ENCODE measurements around the gene SMG6. TPM values are rescaled to one million over a fixed set of nuclear protein-coding genes. Genes with fewer than 3 reads are reported as not detected.

Gene SMG6
- total RNA-seq, 1 experiment from 2014 or later, result 33.8 TPM

- Mint-ChIP-seq H3K4me3 (ENCODE audit: unreplicated experiment) (no peak overlapping the region), H3K9me3 (ENCODE audit: unreplicated experiment) (no peaks in the 10 kb centered on the region), H3K36me3 (ENCODE audit: insufficient read depth, unreplicated experiment) (peaks cover 14% of the 10 kb centered on the region), H3K27ac (ENCODE audit: unreplicated experiment) (no peak overlapping the region), H3K27me3 (ENCODE audit: insufficient read depth, unreplicated experiment) (no peaks in the 10 kb centered on the region), H3K4me1 (ENCODE audit: low read depth, unreplicated experiment) (peaks cover 19% of the 10 kb centered on the region)
- POLR2A ChIA-PET, result no interaction called here
- BruUV-seq (replicated peaks), result no TSS peak
- H3K4me1 ChIP-seq, result 0 out of 2 replicates have a peak, but pooled peaks cover 6% of the 10 kb centered on the region
- DNase-seq, result no peak
- CTCF ChIA-PET, result no interaction called here
- H3K9me3 ChIP-seq, result no peaks in the 10 kb centered on the region
- no peaks in the 10 kb centered on the region for H3K27me3 ChIP-seq (replicated peaks; ENCODE audit: control insufficient read depth, insufficient read depth, low read length)
- H3K36me3 ChIP-seq (ENCODE audit: control insufficient read depth, insufficient read depth, low read length), result no peaks in the 10 kb centered on the region
- TF ChIP-seq CTCF (IDR thresholded peaks at IDR 0.05; ENCODE audit: insufficient read depth in 1 of 2, low read depth in 1 of 2, low read length in 1 of 2, severe bottlenecking in 1 of 2, unreplicated experiment in 1 of 2), result no peak
- no peak overlapping the region for H3K4me3 ChIP-seq (ENCODE audit: low read depth, low read length)
- intact Hi-C loops (cut with micrococcal nuclease; ENCODE audit: unreplicated experiment), result no loop called here
Measured at GRCh38 chr17:2227025-2227699, 76.4 kb downstream of the SMG6 start.

- DNase-seq, result no peak
- TF ChIP-seq CTCF (IDR thresholded peaks at IDR 0.05; ENCODE audit: insufficient read depth in 1 of 2, low read depth in 1 of 2, low read length in 1 of 2, severe bottlenecking in 1 of 2, unreplicated experiment in 1 of 2), result no peak
- H3K9me3 Mint-ChIP-seq (ENCODE audit: unreplicated experiment), result no peaks in the 10 kb centered on the region
- H3K36me3 Mint-ChIP-seq (ENCODE audit: insufficient read depth, unreplicated experiment), result peaks cover 14% of the 10 kb centered on the region
- Histone ChIP-seq H3K27me3 (replicated peaks; ENCODE audit: control insufficient read depth, insufficient read depth, low read length) (no peaks in the 10 kb centered on the region), H3K4me3 (ENCODE audit: low read depth, low read length) (no peak overlapping the region), H3K36me3 (ENCODE audit: control insufficient read depth, insufficient read depth, low read length) (no peaks in the 10 kb centered on the region), H3K4me1 (0 out of 2 replicates have a peak, but pooled peaks cover 6% of the 10 kb centered on the region), H3K9me3 (no peaks in the 10 kb centered on the region)
- POLR2A ChIA-PET, result no interaction called here
- H3K4me1 Mint-ChIP-seq (ENCODE audit: low read depth, unreplicated experiment), result peaks cover 10% of the 10 kb centered on the region
- no TSS peak for BruUV-seq (replicated peaks)
- CTCF ChIA-PET, result interaction anchor here (1.2 kb wide), 1 partner anchor 19 kb away, joined by 3 read pairs; no protein-coding TSS in a partner anchor
- no peak overlapping the region for H3K27ac Mint-ChIP-seq (ENCODE audit: unreplicated experiment)
- no peaks in the 10 kb centered on the region for H3K27me3 Mint-ChIP-seq (ENCODE audit: insufficient read depth, unreplicated experiment)
- intact Hi-C loops (cut with micrococcal nuclease; ENCODE audit: unreplicated experiment), result no loop called here
- H3K4me3 Mint-ChIP-seq (ENCODE audit: unreplicated experiment), result no peak overlapping the region
Measured at GRCh38 chr17:2223617-2223927, 80.0 kb downstream of the SMG6 start.

- POLR2A ChIA-PET, result no interaction called here
- peaks cover 14% of the 10 kb centered on the region for H3K36me3 Mint-ChIP-seq (ENCODE audit: insufficient read depth, unreplicated experiment)
- H3K4me1 Mint-ChIP-seq (ENCODE audit: low read depth, unreplicated experiment), result peaks cover 10% of the 10 kb centered on the region
- H3K9me3 ChIP-seq, result no peaks in the 10 kb centered on the region
- BruUV-seq (replicated peaks), result no TSS peak
- CTCF ChIA-PET, result interaction anchor here (1.2 kb wide), 1 partner anchor 18 kb away, joined by 3 read pairs; no protein-coding TSS in a partner anchor
- H3K36me3 ChIP-seq (ENCODE audit: control insufficient read depth, insufficient read depth, low read length), result no peaks in the 10 kb centered on the region
- H3K4me1 ChIP-seq, result 0 out of 2 replicates have a peak, but pooled peaks cover 6% of the 10 kb centered on the region
- no peak overlapping the region for H3K4me3 ChIP-seq (ENCODE audit: low read depth, low read length)
- no peak overlapping the region for H3K4me3 Mint-ChIP-seq (ENCODE audit: unreplicated experiment)
- no peak for TF ChIP-seq CTCF (IDR thresholded peaks at IDR 0.05; ENCODE audit: insufficient read depth in 1 of 2, low read depth in 1 of 2, low read length in 1 of 2, severe bottlenecking in 1 of 2, unreplicated experiment in 1 of 2)
- H3K27me3 ChIP-seq (replicated peaks; ENCODE audit: control insufficient read depth, insufficient read depth, low read length), result no peaks in the 10 kb centered on the region
- no peaks in the 10 kb centered on the region for H3K27me3 Mint-ChIP-seq (ENCODE audit: insufficient read depth, unreplicated experiment)
- intact Hi-C loops (cut with micrococcal nuclease; ENCODE audit: unreplicated experiment), result no loop called here
- H3K27ac Mint-ChIP-seq (ENCODE audit: unreplicated experiment), result no peak overlapping the region
- no peak for DNase-seq
- no peaks in the 10 kb centered on the region for H3K9me3 Mint-ChIP-seq (ENCODE audit: unreplicated experiment)
Measured at GRCh38 chr17:2222901-2223616, 80.5 kb downstream of the SMG6 start.
